ENCODE results near the gene TMA16. TPM values are rescaled to one million over a fixed set of nuclear protein-coding genes. Genes with fewer than 3 reads are reported as not detected.

The TMA16 gene
- total RNA-seq, 4 donors from 2014 or later: 13.3 to 38.5 (median 20.7) TPM

- TF ChIP-seq POLR2A (IDR thresholded peaks at IDR 0.05) (no peak), CTCF (IDR thresholded peaks at IDR 0.05) (no peak)
- intact Hi-C loops (cut with DNase I; ENCODE audit: low total_unique reads): no loop called here
- 84 to 93% methylated on average over 3 of the region's 3 CpGs for WGBS, 2 donors
- DNase-seq (ENCODE audit: low spot score in 2 of 2): no peak
- H3K4me3 ChIP-seq (ENCODE audit: low read depth, poor library complexity, severe bottlenecking): no peak overlapping the region
These were observed 29.4 kb downstream of the TMA16 start for GRCh38 chr4:163523791-163524365.

GRCh38 chr4:163525982-163526381 is 31.5 kb downstream of the TMA16 start:
- no peak overlapping the region for H3K4me3 ChIP-seq (ENCODE audit: low read depth, poor library complexity, severe bottlenecking)
- intact Hi-C loops (cut with DNase I; ENCODE audit: low total_unique reads): no loop called here
- TF ChIP-seq CTCF (IDR thresholded peaks at IDR 0.05) (no peak), POLR2A (IDR thresholded peaks at IDR 0.05) (no peak)
- DNase-seq (ENCODE audit: low spot score in 2 of 2): no peak
- WGBS, 2 donors: 93 to 96% methylated on average over 3 of the region's 3 CpGs

GRCh38 chr4:163527172-163527571 is 32.7 kb downstream of the TMA16 start:
- WGBS, 2 donors: 83 to 84% methylated on average over 2 of the region's 2 CpGs
- no peak for DNase-seq (ENCODE audit: low spot score in 2 of 2)
- H3K4me3 ChIP-seq (ENCODE audit: low read depth, poor library complexity, severe bottlenecking): no peak overlapping the region
- TF ChIP-seq CTCF (IDR thresholded peaks at IDR 0.05) (no peak), POLR2A (IDR thresholded peaks at IDR 0.05) (no peak)
- intact Hi-C loops (cut with DNase I; ENCODE audit: low total_unique reads): no loop called here

GRCh38 chr4:163528653-163529052 is 34.2 kb downstream of the TMA16 start:
- H3K4me3 ChIP-seq (ENCODE audit: low read depth, poor library complexity, severe bottlenecking): no peak overlapping the region
- TF ChIP-seq CTCF (IDR thresholded peaks at IDR 0.05): no peak
- no peak for TF ChIP-seq POLR2A (IDR thresholded peaks at IDR 0.05)
- intact Hi-C loops (cut with DNase I; ENCODE audit: low total_unique reads): no loop called here
- DNase-seq (ENCODE audit: low spot score in 2 of 2): no peak
- 94 to 95% methylated on average over 4 of the region's 4 CpGs for WGBS, 2 donors

GRCh38 chr4:163534056-163534455 is 39.6 kb downstream of the TMA16 start:
- intact Hi-C loops (cut with DNase I; ENCODE audit: low total_unique reads): no loop called here
- 78 to 84% methylated on average over 4 of the region's 4 CpGs for WGBS, 2 donors
- TF ChIP-seq CTCF (IDR thresholded peaks at IDR 0.05): no peak
- TF ChIP-seq POLR2A (IDR thresholded peaks at IDR 0.05): no peak
- no peak for DNase-seq (ENCODE audit: low spot score in 2 of 2)
- no peak overlapping the region for H3K4me3 ChIP-seq (ENCODE audit: low read depth, poor library complexity, severe bottlenecking)

- no peak overlapping the region for H3K4me3 ChIP-seq (ENCODE audit: low read depth, poor library complexity, severe bottlenecking)
- TF ChIP-seq CTCF (IDR thresholded peaks at IDR 0.05) (no peak), POLR2A (IDR thresholded peaks at IDR 0.05) (no peak)
- 71 to 93% methylated on average over 1 of the region's 1 CpG for WGBS, 2 donors
- no peak for DNase-seq (ENCODE audit: low spot score in 2 of 2)
- intact Hi-C loops (cut with DNase I; ENCODE audit: low total_unique reads): no loop called here
These were observed 41.2 kb downstream of the TMA16 start for GRCh38 chr4:163535657-163536056.
